GM21515 (cell line): ENCODE results near the gene SGCG.

ENCODE experiments used
- ATAC-seq: cut with Tn5 transposase; IDR thresholded peaks from one replicate; pipeline ENCODE4 v1.9.1; 2021; ENCODE audit not compliant: unreplicated experiment

SGCG gene

GRCh38 chr13:23323946-23324709 lies 143.3 kb downstream of the SGCG start:
- ATAC-seq = no peak

- no peak for ATAC-seq
Observed at GRCh38 chr13:23325191-23325590, 144.4 kb downstream of the SGCG start.

- ATAC-seq = no peak
Observed at GRCh38 chr13:23330356-23330755, 149.6 kb downstream of the SGCG start.

- ATAC-seq = no peak
Observed at GRCh38 chr13:23339225-23339624, 158.4 kb downstream of the SGCG start.

- no peak for ATAC-seq
Observed at GRCh38 chr13:23344931-23345595, 164.3 kb downstream of the SGCG start.

- no peak for ATAC-seq
Observed at GRCh38 chr13:23347601-23348000, 166.8 kb downstream of the SGCG start.

GRCh38 chr13:23348262-23349127 lies 167.7 kb downstream of the SGCG start:
- no peak for ATAC-seq

GRCh38 chr13:23349161-23349897 lies 168.6 kb downstream of the SGCG start:
- ATAC-seq = no peak

GRCh38 chr13:23350009-23350408 lies 169.2 kb downstream of the SGCG start:
- no peak for ATAC-seq

GRCh38 chr13:23352161-23352560 lies 171.4 kb downstream of the SGCG start:
- ATAC-seq = no peak

GRCh38 chr13:23354520-23354919 lies 173.7 kb downstream of the SGCG start:
- ATAC-seq = no peak

GRCh38 chr13:23356368-23356767 lies 175.6 kb downstream of the SGCG start:
- ATAC-seq = no peak

- ATAC-seq = no peak
Observed at GRCh38 chr13:23357349-23357748, 176.6 kb downstream of the SGCG start.

- no peak for ATAC-seq
Observed at GRCh38 chr13:23359882-23360281, 179.1 kb downstream of the SGCG start.

GRCh38 chr13:23365652-23366051 lies 184.9 kb downstream of the SGCG start:
- ATAC-seq = no peak

GRCh38 chr13:23367907-23368306 lies 187.1 kb downstream of the SGCG start:
- no peak for ATAC-seq

GRCh38 chr13:23372264-23372906 lies 191.6 kb downstream of the SGCG start:
- no peak for ATAC-seq
